ENCODE results near the gene FPR1. TPM values are rescaled to one million over a fixed set of nuclear protein-coding genes. Genes with fewer than 3 reads are reported as not detected.

The FPR1 gene
- total RNA-seq, 4 donors from 2014 or later: 1.7 to 36.9 (median 6.4) TPM

- H3K4me3 ChIP-seq: peak overlapping the region in 1 of 4 donors; percentile 66
- no peaks in the 10 kb centered on the region for H3K9me3 ChIP-seq
- peak; percentile 82 to 88 for DNase-seq (ENCODE audit: low spot score in 2 of 2)
- peak overlapping the region; percentile 91 to 97 (median 96) for H3K27ac ChIP-seq
- WGBS, 2 donors: 42 to 48% methylated on average over 27 of the region's 27 CpGs
- H3K36me3 ChIP-seq: peaks cover 0 to 55% (median 3%) of the 10 kb centered on the region in 3 donors
- no peak for TF ChIP-seq CTCF (IDR thresholded peaks at IDR 0.05)
- TF ChIP-seq POLR2A (IDR thresholded peaks at IDR 0.05): peak in 1 of 2 donors; percentile 43
- TF ChIP-seq EP300 (IDR thresholded peaks at IDR 0.05): peak in 1 of 2 donors; percentile 5
- H3K27me3 ChIP-seq: no peaks in the 10 kb centered on the region
- H3K4me1 ChIP-seq: peaks cover 0 to 33% (median 20%) of the 10 kb centered on the region in 4 donors
These were observed 49.4 kb downstream of the FPR1 start for GRCh38 chr19:51702103-51702824.

GRCh38 chr19:51701468-51702100 is 50.1 kb downstream of the FPR1 start:
- Histone ChIP-seq H3K27me3 (no peaks in the 10 kb centered on the region), H3K4me1 (peaks cover 0 to 33% (median 20%) of the 10 kb centered on the region in 4 donors), H3K9me3 (no peaks in the 10 kb centered on the region), H3K4me3 (no peak overlapping the region), H3K36me3 (peaks cover 0 to 55% (median 3%) of the 10 kb centered on the region in 3 donors), H3K27ac (peak overlapping the region; percentile 31 to 97 (median 68))
- no peak for DNase-seq (ENCODE audit: low spot score in 2 of 2)
- 68 to 76% methylated on average over 12 of the region's 12 CpGs for WGBS, 2 donors
- TF ChIP-seq CTCF (IDR thresholded peaks at IDR 0.05) (no peak), POLR2A (IDR thresholded peaks at IDR 0.05) (no peak), EP300 (IDR thresholded peaks at IDR 0.05) (no peak)

GRCh38 chr19:51699170-51699569 is 52.5 kb downstream of the FPR1 start:
- no peak for TF ChIP-seq CTCF (IDR thresholded peaks at IDR 0.05)
- no peak for TF ChIP-seq POLR2A (IDR thresholded peaks at IDR 0.05)
- TF ChIP-seq EP300 (IDR thresholded peaks at IDR 0.05): no peak
- 92 to 97% methylated on average over 5 of the region's 5 CpGs for WGBS, 2 donors

GRCh38 chr19:51698296-51698695 is 53.4 kb downstream of the FPR1 start:
- no peak for DNase-seq (ENCODE audit: low spot score in 2 of 2)
- Histone ChIP-seq H3K4me1 (peaks cover 0 to 28% (median 6%) of the 10 kb centered on the region in 4 donors), H3K27ac (no peak overlapping the region), H3K27me3 (no peaks in the 10 kb centered on the region), H3K36me3 (peaks cover 0 to 76% (median 3%) of the 10 kb centered on the region in 3 donors), H3K4me3 (no peak overlapping the region), H3K9me3 (no peaks in the 10 kb centered on the region)
- TF ChIP-seq EP300 (IDR thresholded peaks at IDR 0.05) (no peak), POLR2A (IDR thresholded peaks at IDR 0.05) (no peak), CTCF (IDR thresholded peaks at IDR 0.05) (no peak)
- 93 to 96% methylated on average over 5 of the region's 5 CpGs for WGBS, 2 donors

More at GRCh38 chr19:51699170-51699569, 52.5 kb downstream of the FPR1 start:
- no peaks in the 10 kb centered on the region for H3K9me3 ChIP-seq
- H3K27me3 ChIP-seq: no peaks in the 10 kb centered on the region
- no peak for DNase-seq (ENCODE audit: low spot score in 2 of 2)
- H3K36me3 ChIP-seq: peaks cover 0 to 69% (median 3%) of the 10 kb centered on the region in 3 donors
- no peak overlapping the region for H3K27ac ChIP-seq
- H3K4me1 ChIP-seq: peaks cover 0 to 24% (median 9%) of the 10 kb centered on the region in 4 donors
- H3K4me3 ChIP-seq: no peak overlapping the region

Data from tibial nerve (tissue), 4 donors.